ENCODE data around the gene UBA1.

Gene UBA1

DNA sequence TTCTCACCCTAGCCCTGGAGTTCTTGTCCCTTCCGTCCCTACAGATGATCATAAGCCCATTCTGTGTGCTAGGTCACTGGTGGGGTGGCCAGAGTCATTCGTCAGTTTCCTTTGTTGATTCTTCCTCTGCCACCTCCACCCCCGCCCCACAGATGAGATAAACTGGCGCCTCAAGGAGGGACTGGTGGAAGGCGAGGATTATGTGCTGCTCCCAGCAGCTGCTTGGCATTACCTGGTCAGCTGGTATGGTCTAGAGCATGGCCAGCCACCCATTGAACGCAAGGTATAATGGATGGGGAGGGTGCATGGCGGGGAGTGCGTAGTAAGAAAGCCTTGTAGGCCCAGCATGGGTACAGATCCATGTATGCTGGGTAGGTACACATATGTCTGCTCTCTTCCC lies 45.6 kb downstream of the UBA1 start:
- no peaks in the 10 kb centered on the region for H3K9me3 ChIP-seq
- TF ChIP-seq Cebpa-rat (IDR thresholded peaks at IDR 0.05), result no peak
- H3K4me1 ChIP-seq, result no peaks in the 10 kb centered on the region
- H3K27ac ChIP-seq, result no peak overlapping the region
- peaks cover 57% of the 10 kb centered on the region for H4K20me1 ChIP-seq
- no peak overlapping the region for H3K4me2 ChIP-seq
- H3K9ac ChIP-seq, result no peak overlapping the region
- peaks cover 80% of the 10 kb centered on the region for H3K27me3 ChIP-seq
- H3K4me3 ChIP-seq, result no peak overlapping the region
- H3K36me3 ChIP-seq, result peaks cover 52% of the 10 kb centered on the region

DNA sequence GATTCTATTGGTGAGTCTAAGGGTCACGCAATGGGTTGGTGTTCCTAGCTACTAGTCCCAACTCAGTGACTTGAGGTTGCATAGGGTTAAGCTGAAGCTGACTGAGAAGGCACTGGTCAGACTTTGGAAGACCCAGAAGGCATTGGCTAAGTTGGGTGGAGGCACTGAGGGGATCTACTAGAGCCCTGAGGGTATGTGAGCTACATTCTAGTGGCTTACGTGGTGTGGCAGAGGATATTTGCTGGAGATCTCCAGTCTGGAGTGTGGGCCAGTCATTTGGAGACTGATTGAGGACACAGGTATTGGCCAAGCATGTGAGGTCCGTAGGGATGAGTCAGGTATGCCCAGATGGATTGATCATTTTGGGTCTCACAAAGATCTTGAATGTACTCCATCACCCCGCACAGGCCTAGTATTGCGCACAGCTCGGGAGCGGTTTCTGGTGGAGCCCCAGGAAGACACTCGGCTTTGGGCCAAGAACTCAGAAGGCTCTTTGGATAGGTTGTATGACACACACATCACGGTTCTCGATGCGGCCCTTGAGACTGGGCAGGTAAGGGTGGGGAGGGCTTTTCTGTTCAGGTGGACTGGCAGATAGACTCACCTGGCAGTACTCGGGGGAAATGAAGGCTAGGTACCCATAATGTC lies 46.4 kb downstream of the UBA1 start:
- Histone ChIP-seq H3K4me2 (no peak overlapping the region), H3K4me3 (no peak overlapping the region), H3K4me1 (no peaks in the 10 kb centered on the region), H4K20me1 (peaks cover 64% of the 10 kb centered on the region), H3K9ac (no peak overlapping the region), H3K36me3 (peaks cover 60% of the 10 kb centered on the region), H3K27ac (no peak overlapping the region), H3K27me3 (peaks cover 83% of the 10 kb centered on the region), H3K9me3 (no peaks in the 10 kb centered on the region)
- no peak for TF ChIP-seq Cebpa-rat (IDR thresholded peaks at IDR 0.05)

- Histone ChIP-seq H3K4me1 (no peaks in the 10 kb centered on the region), H3K4me3 (no peak overlapping the region), H3K9me3 (no peaks in the 10 kb centered on the region), H3K27me3 (peaks cover 83% of the 10 kb centered on the region), H3K36me3 (peaks cover 66% of the 10 kb centered on the region), H3K9ac (no peak overlapping the region), H3K4me2 (no peak overlapping the region), H4K20me1 (peaks cover 63% of the 10 kb centered on the region), H3K27ac (no peak overlapping the region)
- no peak for TF ChIP-seq Cebpa-rat (IDR thresholded peaks at IDR 0.05)
Observed at GRCh38 chrX:47240619-47241018, 47.0 kb downstream of the UBA1 start.

GRCh38 chrX:47241201-47242011 lies 47.8 kb downstream of the UBA1 start:
- no peak overlapping the region for H3K27ac ChIP-seq
- no peaks in the 10 kb centered on the region for H3K4me1 ChIP-seq
- H3K27me3 ChIP-seq, result peaks cover 83% of the 10 kb centered on the region
- H3K36me3 ChIP-seq, result peaks cover 71% of the 10 kb centered on the region
- H3K9me3 ChIP-seq, result no peaks in the 10 kb centered on the region
- no peak overlapping the region for H3K4me3 ChIP-seq
- no peak overlapping the region for H3K9ac ChIP-seq
- no peak overlapping the region for H3K4me2 ChIP-seq
- no peak for TF ChIP-seq Cebpa-rat (IDR thresholded peaks at IDR 0.05)
- H4K20me1 ChIP-seq, result peaks cover 63% of the 10 kb centered on the region

- Histone ChIP-seq H3K4me1 (no peaks in the 10 kb centered on the region), H3K9ac (no peak overlapping the region), H3K27me3 (peaks cover 85% of the 10 kb centered on the region), H3K36me3 (peaks cover 80% of the 10 kb centered on the region), H3K4me3 (no peak overlapping the region), H3K27ac (no peak overlapping the region), H3K9me3 (no peaks in the 10 kb centered on the region), H3K4me2 (no peak overlapping the region), H4K20me1 (peaks cover 63% of the 10 kb centered on the region)
- TF ChIP-seq Cebpa-rat (IDR thresholded peaks at IDR 0.05), result no peak
Observed at GRCh38 chrX:47242321-47242720, 48.7 kb downstream of the UBA1 start.

GRCh38 chrX:47243351-47243750 lies 49.7 kb downstream of the UBA1 start:
- no peaks in the 10 kb centered on the region for H3K4me1 ChIP-seq
- no peak overlapping the region for H3K4me3 ChIP-seq
- H4K20me1 ChIP-seq, result peaks cover 61% of the 10 kb centered on the region
- H3K4me2 ChIP-seq, result no peak overlapping the region
- H3K9me3 ChIP-seq, result no peaks in the 10 kb centered on the region
- no peak for TF ChIP-seq Cebpa-rat (IDR thresholded peaks at IDR 0.05)
- no peak overlapping the region for H3K27ac ChIP-seq
- H3K36me3 ChIP-seq, result peaks cover 91% of the 10 kb centered on the region
- H3K9ac ChIP-seq, result no peak overlapping the region
- H3K27me3 ChIP-seq, result peaks cover 87% of the 10 kb centered on the region

DNA sequence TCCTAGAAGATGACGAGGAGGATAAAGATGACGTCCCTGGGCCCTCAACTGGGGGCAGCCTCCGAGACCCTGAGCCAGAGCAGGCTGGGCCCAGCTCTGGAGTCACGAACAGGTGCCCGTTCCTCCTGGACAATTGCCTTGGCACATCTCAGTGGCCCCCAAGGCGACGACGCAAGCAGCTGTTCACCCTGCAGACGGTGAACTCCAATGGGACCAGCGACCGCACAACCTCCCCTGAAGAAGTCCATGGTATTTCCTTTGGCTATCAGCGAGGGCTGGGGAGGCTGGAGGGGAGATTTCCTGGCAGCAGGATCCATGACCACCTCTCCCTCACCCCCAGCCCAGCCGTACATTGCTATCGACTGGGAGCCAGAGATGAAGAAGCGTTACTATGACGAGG lies 51.0 kb downstream of the UBA1 start:
- Histone ChIP-seq H3K4me3 (no peak overlapping the region), H3K9me3 (no peaks in the 10 kb centered on the region)

DNA sequence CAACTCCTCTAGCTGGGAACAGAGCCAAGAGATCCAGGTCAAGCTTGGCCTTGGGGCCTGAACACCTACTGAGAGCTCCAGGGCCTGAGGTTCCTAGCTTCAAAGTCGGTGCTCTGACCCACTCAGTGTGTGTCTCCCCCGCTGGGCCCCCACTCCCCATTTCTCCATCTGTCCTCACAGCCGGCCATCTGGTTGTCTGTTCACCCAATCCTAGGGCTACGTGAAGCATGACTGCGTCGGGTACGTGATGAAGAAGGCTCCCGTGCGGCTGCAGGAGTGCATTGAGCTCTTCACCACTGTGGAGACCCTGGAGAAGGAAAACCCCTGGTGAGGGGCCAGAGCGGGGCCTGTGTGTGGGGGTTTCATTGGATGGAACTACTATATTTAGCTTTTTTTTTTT lies 51.5 kb downstream of the UBA1 start:
- no peak overlapping the region for H3K4me2 ChIP-seq
- no peak for TF ChIP-seq Cebpa-rat (IDR thresholded peaks at IDR 0.05)
- H3K27ac ChIP-seq, result no peak overlapping the region
- no peaks in the 10 kb centered on the region for H3K4me1 ChIP-seq
- H3K9me3 ChIP-seq, result no peaks in the 10 kb centered on the region
- peaks cover 88% of the 10 kb centered on the region for H3K36me3 ChIP-seq
- H3K9ac ChIP-seq, result no peak overlapping the region
- peaks cover 55% of the 10 kb centered on the region; the same call in 1 of the 2 replicates for H4K20me1 ChIP-seq
- peaks cover 78% of the 10 kb centered on the region for H3K27me3 ChIP-seq
- no peak overlapping the region for H3K4me3 ChIP-seq

More for the DNA sequence above, 51.0 kb downstream of the UBA1 start:
- no peak overlapping the region for H3K4me2 ChIP-seq
- no peak overlapping the region for H3K27ac ChIP-seq
- H3K9ac ChIP-seq, result no peak overlapping the region
- no peak for TF ChIP-seq Cebpa-rat (IDR thresholded peaks at IDR 0.05)
- peaks cover 93% of the 10 kb centered on the region for H3K36me3 ChIP-seq
- no peaks in the 10 kb centered on the region for H3K4me1 ChIP-seq
- H3K27me3 ChIP-seq, result peaks cover 83% of the 10 kb centered on the region
- peaks cover 58% of the 10 kb centered on the region for H4K20me1 ChIP-seq

DNA sequence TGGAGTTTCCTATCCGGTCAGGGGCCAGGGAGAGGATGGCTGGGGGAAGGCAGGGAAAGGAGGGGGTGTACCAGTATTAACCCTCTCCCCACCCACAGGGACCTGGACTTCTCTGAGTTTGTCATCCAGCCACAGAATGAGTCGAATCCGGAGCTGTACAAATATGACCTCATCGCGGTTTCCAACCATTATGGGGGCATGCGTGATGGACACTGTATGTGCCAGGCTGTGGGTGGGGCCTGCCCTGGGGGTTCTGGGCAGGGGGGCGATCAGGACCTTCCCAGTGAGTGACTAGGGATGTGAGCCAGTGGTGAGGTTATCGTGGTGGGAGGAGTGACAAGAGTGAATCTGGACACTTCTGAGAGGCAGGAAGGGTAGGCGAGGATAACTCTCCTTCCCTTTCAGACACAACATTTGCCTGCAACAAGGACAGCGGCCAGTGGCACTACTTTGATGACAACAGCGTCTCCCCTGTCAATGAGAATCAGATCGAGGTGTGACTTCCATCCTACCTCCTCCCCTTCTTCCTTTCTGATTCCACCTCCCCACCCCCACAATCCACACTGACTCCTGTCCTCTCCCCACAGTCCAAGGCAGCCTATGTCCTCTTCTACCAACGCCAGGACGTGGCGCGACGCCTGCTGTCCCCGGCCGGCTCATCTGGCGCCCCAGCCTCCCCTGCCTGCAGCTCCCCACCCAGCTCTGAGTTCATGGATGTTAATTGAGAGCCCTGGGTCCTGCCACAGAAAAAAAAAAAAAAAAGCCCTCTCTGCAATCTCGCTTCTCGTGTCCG lies 53.8 kb downstream of the UBA1 start:
- no peak overlapping the region for H3K9ac ChIP-seq
- TF ChIP-seq Cebpa-rat (IDR thresholded peaks at IDR 0.05), result no peak
- H3K4me3 ChIP-seq, result no peak overlapping the region
- H3K4me1 ChIP-seq, result no peaks in the 10 kb centered on the region
- H3K27ac ChIP-seq, result no peak overlapping the region
- H3K4me2 ChIP-seq, result no peak overlapping the region
- peaks cover 60% of the 10 kb centered on the region for H3K27me3 ChIP-seq
- H4K20me1 ChIP-seq, result peaks cover 55% of the 10 kb centered on the region; the same call in 1 of the 2 replicates
- no peaks in the 10 kb centered on the region for H3K9me3 ChIP-seq
- peaks cover 65% of the 10 kb centered on the region for H3K36me3 ChIP-seq

GRCh38 chrX:47247999-47248320 lies 54.3 kb downstream of the UBA1 start:
- Histone ChIP-seq H3K27ac (no peak overlapping the region), H4K20me1 (peaks cover 55% of the 10 kb centered on the region; the same call in 1 of the 2 replicates), H3K4me3 (no peak overlapping the region), H3K9me3 (peaks cover 2% of the 10 kb centered on the region; the same call in 1 of the 2 replicates), H3K4me1 (no peaks in the 10 kb centered on the region), H3K9ac (no peak overlapping the region), H3K36me3 (peaks cover 61% of the 10 kb centered on the region), H3K4me2 (no peak overlapping the region), H3K27me3 (peaks cover 57% of the 10 kb centered on the region)
- TF ChIP-seq Cebpa-rat (IDR thresholded peaks at IDR 0.05), result no peak
